H1 (cell line): ENCODE measurements around the gene MTFP1. TPM values are rescaled to one million over a fixed set of nuclear protein-coding genes. Genes with fewer than 3 reads are reported as not detected.

Experiments used
- RXRA ChIP-seq: IDR thresholded peaks from 2 replicates; pipeline ENCODE4 v1.6.1; 2011; ENCODE audit warnings: low read depth, mild to moderate bottlenecking, low read length, moderate library complexity; ENCODE audit not compliant: insufficient read depth
- TBP ChIP-seq: IDR thresholded peaks from 2 replicates; pipeline ENCODE4 v1.6.1; 2011; ENCODE audit warnings: low read depth, low read length, improper control_type of control experiment
- TEAD4 ChIP-seq: IDR thresholded peaks from 2 replicates; pipeline ENCODE4 v1.6.1; 2012; ENCODE audit warnings: low read depth, low read length, inconsistent platforms, mixed read lengths
- polyA plus RNA-seq, 7 experiments: library from polyadenylated mRNA; depleted of rRNA in 3 of 7; stranded (reverse) in 5 of 7; unstranded in 2 of 7; fragments of >200 nt in 5 of 7; fragments of 200-250 nt in 2 of 7; gene quantifications; 1 replicate in 5 of 7; 2 replicates in 1 of 7; 4 replicates in 1 of 7; pipeline versions ENCODE4 v1.2.1 to v1.2.3, GENCODE V29; 2011 to 2013; ENCODE audit warnings: missing spikeins in 2 of 7, mixed read lengths in 2 of 7
- total RNA-seq: library from RNA; stranded (reverse); fragmentation: NEBNext Ultra II Directional; extraction: Animal tissue kit (Norgen Biotek cat#: 25700); gene quantifications from 2 replicates; pipeline ENCODE4 v1.2.1, GENCODE V29; 2021
- TF ChIP-seq, protein P1 (sequence below): IDR thresholded peaks from 2 replicates; pipeline ENCODE4 v1.6.1; 2012; ENCODE audit warnings: inconsistent platforms

The MTFP1 gene
- total and polyA plus RNA-seq, 2 of the 8 experiments (the other 6 are each of a cell fraction or from before 2014, with no cell fraction given), result 59.8 to 98.8 TPM

- TF ChIP-seq, protein P1, sequence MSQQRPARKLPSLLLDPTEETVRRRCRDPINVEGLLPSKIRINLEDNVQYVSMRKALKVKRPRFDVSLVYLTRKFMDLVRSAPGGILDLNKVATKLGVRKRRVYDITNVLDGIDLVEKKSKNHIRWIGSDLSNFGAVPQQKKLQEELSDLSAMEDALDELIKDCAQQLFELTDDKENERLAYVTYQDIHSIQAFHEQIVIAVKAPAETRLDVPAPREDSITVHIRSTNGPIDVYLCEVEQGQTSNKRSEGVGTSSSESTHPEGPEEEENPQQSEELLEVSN, result no peak
- TF ChIP-seq TBP (no peak), RXRA (no peak), TEAD4 (no peak)
These were observed 39.6 kb upstream of the MTFP1 start (continued) for GRCh38 chr22:30385942-30386341.
